HEK293 (cell line): ENCODE data around the gene NUDT21.

Experiments used
- CTCF ChIA-PET: fragments of 350-600 bp; formaldehyde crosslinking; extraction: SDS; loops from one replicate; lab custom pipeline; 2021; ENCODE audit warnings: antibody characterized with exemption; lab: Yijun Ruan, JAX
- POLR2A ChIA-PET: fragments of 300-600 bp; formaldehyde crosslinking; extraction: SDS; loops from one replicate; lab custom pipeline; 2020; ENCODE audit warnings: antibody characterized with exemption, inconsistent platforms; lab: Yijun Ruan, JAX
- H3K27ac ChIP-seq: fragments of 200-500 bp; sonication (Bioruptor generic); 2 replicates; pipeline ENCODE4 v1.5.1; 2014; ENCODE audit warnings: low read depth, low read length, control low read depth, inconsistent platforms; ENCODE audit errors: extremely low read depth
- H3K36me3 ChIP-seq, 2 experiments: fragments of 200-500 bp in 1 of 2; sonication (Bioruptor generic) in 1 of 2; 1 replicate in 1 of 2; 2 replicates in 1 of 2; pipeline ENCODE4 v1.5.1; 2014 to 2017; ENCODE audit warnings: inconsistent platforms in 2 of 2, low read length in 2 of 2; ENCODE audit not compliant: control insufficient read depth in 2 of 2, insufficient read depth in 1 of 2
- H3K4me1 ChIP-seq: fragments of 200-500 bp; sonication (Bioruptor generic); 2 replicates; pipeline ENCODE4 v1.5.1; 2014; ENCODE audit warnings: mild to moderate bottlenecking, low read length, inconsistent platforms; ENCODE audit not compliant: control insufficient read depth, insufficient read depth
- H3K4me3 ChIP-seq: 2 replicates; pipeline ENCODE4 v1.5.1; 2011; ENCODE audit warnings: low read depth, mild to moderate bottlenecking, control low read depth, low read length, moderate library complexity
- H3K9me3 ChIP-seq: fragments of 200-500 bp; sonication (Bioruptor generic); 2 replicates; pipeline ENCODE4 v1.5.1; 2014; ENCODE audit warnings: low read depth, low read length, inconsistent platforms; ENCODE audit not compliant: control insufficient read depth, insufficient read depth
- FEZF1 ChIP-seq: fragments of 450-650 bp; formaldehyde crosslinking; IDR thresholded peaks from 2 replicates; pipeline ENCODE4 v1.5.1; 2016; ENCODE audit warnings: missing biosample characterization, missing genetic modification characterization
- KLF7 ChIP-seq: fragments of 450-650 bp; formaldehyde crosslinking; IDR thresholded peaks from 2 replicates; pipeline ENCODE4 v1.5.1; 2016; ENCODE audit warnings: missing biosample characterization, missing genetic modification characterization, borderline replicate concordance
- KLF9 ChIP-seq: fragments of 450-650 bp; formaldehyde crosslinking; IDR thresholded peaks from 2 replicates; pipeline ENCODE4 v1.5.1; 2016; ENCODE audit warnings: missing biosample characterization, missing genetic modification characterization, low read depth
- SCRT2 ChIP-seq: fragments of 450-650 bp; formaldehyde crosslinking; IDR thresholded peaks from 2 replicates; pipeline ENCODE4 v1.5.1; 2016; ENCODE audit warnings: missing biosample characterization, missing genetic modification characterization
- SP7 ChIP-seq: fragments of 450-650 bp; formaldehyde crosslinking; IDR thresholded peaks from 2 replicates; pipeline ENCODE4 v1.5.1; 2016; ENCODE audit warnings: missing biosample characterization, missing genetic modification characterization
- ZFHX2 ChIP-seq: fragments of 450-650 bp; formaldehyde crosslinking; conservative IDR thresholded peaks from 2 replicates; pipeline ENCODE4 v1.5.1; 2016; ENCODE audit warnings: missing biosample characterization, missing genetic modification characterization
- ZIC2 ChIP-seq: fragments of 450-650 bp; formaldehyde crosslinking; IDR thresholded peaks from 2 replicates; pipeline ENCODE4 v1.5.1; 2016; ENCODE audit warnings: missing biosample characterization, missing genetic modification characterization
- ZNF350 ChIP-seq: fragments of 450-650 bp; formaldehyde crosslinking; IDR thresholded peaks from 2 replicates; pipeline ENCODE4 v1.5.0; 2017; ENCODE audit warnings: missing biosample characterization, mild to moderate bottlenecking, missing genetic modification characterization
- ZNF366 ChIP-seq: fragments of 450-650 bp; formaldehyde crosslinking; conservative IDR thresholded peaks from 2 replicates; pipeline ENCODE4 v1.5.1; 2016; ENCODE audit warnings: missing biosample characterization, missing genetic modification characterization
- ZNF510 ChIP-seq: fragments of 450-650 bp; formaldehyde crosslinking; IDR thresholded peaks from 2 replicates; pipeline ENCODE4 v1.5.1; 2018; ENCODE audit warnings: mild to moderate bottlenecking, missing genetic modification characterization, missing biosample characterization; ENCODE audit not compliant: insufficient replicate concordance
- ZNF544 ChIP-seq: fragments of 450-650 bp; formaldehyde crosslinking; IDR thresholded peaks from 2 replicates; pipeline ENCODE4 v1.5.0; 2017; ENCODE audit warnings: missing biosample characterization, missing genetic modification characterization
- ZNF585B ChIP-seq: fragments of 450-650 bp; formaldehyde crosslinking; IDR thresholded peaks from 2 replicates; pipeline ENCODE4 v1.5.1; 2016; ENCODE audit warnings: missing biosample characterization, missing genetic modification characterization
- ZNF626 ChIP-seq: fragments of 450-650 bp; sonication (Bioruptor Pico); formaldehyde crosslinking; IDR thresholded peaks from 2 replicates; pipeline ENCODE4 v1.5.1; 2018; ENCODE audit warnings: missing biosample characterization, missing genetic modification characterization, inconsistent platforms
- ZNF664 ChIP-seq: fragments of 450-650 bp; formaldehyde crosslinking; IDR thresholded peaks from 2 replicates; pipeline ENCODE4 v1.5.1; 2016; ENCODE audit warnings: missing biosample characterization, missing genetic modification characterization
- ZNF76 ChIP-seq: fragments of 450-650 bp; formaldehyde crosslinking; IDR thresholded peaks from 2 replicates; pipeline ENCODE4; 2016; ENCODE audit warnings: low read depth, missing biosample characterization, missing genetic modification characterization, borderline replicate concordance
- ZNF830 ChIP-seq: fragments of 450-650 bp; IDR thresholded peaks from 2 replicates; pipeline ENCODE4 v1.5.0; 2018; ENCODE audit warnings: missing biosample characterization, missing genetic modification characterization, low read depth, mild to moderate bottlenecking, moderate library complexity
- ZNF843 ChIP-seq: fragments of 450-650 bp; formaldehyde crosslinking; IDR thresholded peaks from 2 replicates; pipeline ENCODE4 v1.5.1; 2016; ENCODE audit warnings: missing biosample characterization, missing genetic modification characterization
- TF ChIP-seq, protein P1 (sequence below): fragments of 450-650 bp; formaldehyde crosslinking; IDR thresholded peaks from 2 replicates; pipeline ENCODE4 v1.5.1; 2016; ENCODE audit warnings: missing biosample characterization, missing genetic modification characterization
- TF ChIP-seq, protein P2 (sequence below): fragments of 450-650 bp; formaldehyde crosslinking; IDR thresholded peaks from 2 replicates; pipeline ENCODE4 v1.5.1; 2017; ENCODE audit warnings: missing biosample characterization, missing genetic modification characterization

The NUDT21 gene

GRCh38 chr16:56478281-56479049 is 27.3 kb upstream of the NUDT21 start (continued):
- TF ChIP-seq ZNF843 (tag by site-specific recombination) = peak; percentile 26; the same call in 1 of the 2 replicates
- 0 out of 2 replicates have a peak, but pooled peaks have one; percentile 19 for TF ChIP-seq ZNF626
- peak; percentile 99 for TF ChIP-seq ZNF664 (tag by site-specific recombination)
- TF ChIP-seq, protein P1, sequence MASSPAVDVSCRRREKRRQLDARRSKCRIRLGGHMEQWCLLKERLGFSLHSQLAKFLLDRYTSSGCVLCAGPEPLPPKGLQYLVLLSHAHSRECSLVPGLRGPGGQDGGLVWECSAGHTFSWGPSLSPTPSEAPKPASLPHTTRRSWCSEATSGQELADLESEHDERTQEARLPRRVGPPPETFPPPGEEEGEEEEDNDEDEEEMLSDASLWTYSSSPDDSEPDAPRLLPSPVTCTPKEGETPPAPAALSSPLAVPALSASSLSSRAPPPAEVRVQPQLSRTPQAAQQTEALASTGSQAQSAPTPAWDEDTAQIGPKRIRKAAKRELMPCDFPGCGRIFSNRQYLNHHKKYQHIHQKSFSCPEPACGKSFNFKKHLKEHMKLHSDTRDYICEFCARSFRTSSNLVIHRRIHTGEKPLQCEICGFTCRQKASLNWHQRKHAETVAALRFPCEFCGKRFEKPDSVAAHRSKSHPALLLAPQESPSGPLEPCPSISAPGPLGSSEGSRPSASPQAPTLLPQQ = peak; percentile 24; the same call in 1 of the 2 replicates
- no peak for TF ChIP-seq ZNF585B (tag by site-specific recombination)
- TF ChIP-seq ZNF544 (tag by site-specific recombination) = no peak
- peak; percentile 39; the same call in 1 of the 2 replicates for TF ChIP-seq ZNF366 (tag by site-specific recombination)
- no peak for TF ChIP-seq ZNF76

DNA sequence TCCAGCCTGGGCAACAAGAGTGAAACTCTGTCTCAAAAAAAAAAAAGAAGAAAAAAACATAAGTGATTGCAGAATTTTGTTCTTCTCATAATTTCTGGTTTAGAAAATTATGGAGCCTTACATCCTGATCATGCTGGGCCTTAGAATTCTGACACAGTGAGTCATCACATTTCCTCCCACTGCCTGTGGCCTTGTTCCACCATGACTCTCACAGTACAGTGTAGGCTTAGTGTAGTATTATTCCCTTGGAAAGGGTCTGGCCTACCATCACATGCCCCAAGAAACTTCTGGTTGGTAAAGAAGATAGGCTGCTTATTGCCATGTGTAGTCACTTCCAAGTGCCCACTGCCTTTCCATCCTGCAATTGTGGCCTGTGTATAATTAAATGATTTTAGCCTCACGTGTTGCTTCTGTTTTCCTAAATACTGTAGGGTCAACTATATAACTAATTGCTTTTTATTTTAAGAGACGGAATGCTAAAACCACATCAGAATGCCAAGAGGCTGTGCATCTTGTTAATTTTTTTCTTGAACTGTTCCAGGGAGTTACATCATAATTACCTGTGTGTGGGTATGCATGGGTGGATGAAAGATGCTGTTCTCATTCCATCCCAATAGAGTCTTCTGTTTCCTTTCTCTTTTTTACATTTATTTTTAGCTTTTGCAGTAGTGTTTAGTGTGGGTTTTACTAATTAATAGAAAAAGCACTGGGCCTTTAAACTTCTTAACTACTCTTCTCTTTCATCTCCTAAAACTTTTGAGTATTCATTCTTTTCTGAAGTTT is 26.2 kb upstream of the NUDT21 start:
- Histone ChIP-seq H3K36me3 (peaks cover 42 to 74% of the 10 kb centered on the region in 2 experiments), H3K27ac (no peak overlapping the region), H3K4me3 (no peak overlapping the region), H3K4me1 (peaks cover 6% of the 10 kb centered on the region), H3K9me3 (no peaks in the 10 kb centered on the region)
- TF ChIP-seq SCRT2 (tag by site-specific recombination) (peak; percentile 46; the same call in 1 of the 2 replicates), SP7 (0 out of 2 replicates have a peak, but pooled peaks have one; percentile 23), ZFHX2 (tag by site-specific recombination) (peak; percentile 24; the same call in 1 of the 2 replicates), KLF9 (tag by site-specific recombination) (no peak), ZNF830 (tag by site-specific recombination) (no peak)
- CTCF ChIA-PET = no interaction called here
- POLR2A ChIA-PET = no interaction called here

DNA sequence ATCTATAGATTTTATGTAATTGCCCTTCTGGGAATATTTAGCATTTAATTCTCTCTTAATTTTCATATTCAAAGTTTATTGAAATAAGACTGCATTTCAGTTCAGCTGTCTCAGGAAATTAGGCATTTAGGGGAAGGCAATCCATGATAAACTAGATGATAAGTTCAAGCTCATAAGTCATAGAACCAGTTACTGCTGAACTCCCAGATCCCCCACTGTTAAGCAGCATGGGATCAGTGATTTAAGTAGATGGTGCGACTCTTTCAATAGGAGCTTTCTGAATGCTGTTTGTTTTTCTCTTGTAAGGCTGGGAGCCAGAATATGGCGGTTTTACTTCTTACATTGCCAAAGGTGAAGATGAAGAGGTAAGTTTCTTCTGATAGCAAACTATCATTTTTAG is 24.1 kb upstream of the NUDT21 start:
- POLR2A ChIA-PET = no interaction called here
- CTCF ChIA-PET = no interaction called here
- TF ChIP-seq ZNF510 (tag by site-specific recombination) (no peak), ZNF350 (tag by site-specific recombination) (no peak), KLF7 (tag by site-specific recombination) (no peak), FEZF1 (peak; percentile 60), ZIC2 (tag by site-specific recombination) (peak; percentile 53)
- TF ChIP-seq, protein P2, sequence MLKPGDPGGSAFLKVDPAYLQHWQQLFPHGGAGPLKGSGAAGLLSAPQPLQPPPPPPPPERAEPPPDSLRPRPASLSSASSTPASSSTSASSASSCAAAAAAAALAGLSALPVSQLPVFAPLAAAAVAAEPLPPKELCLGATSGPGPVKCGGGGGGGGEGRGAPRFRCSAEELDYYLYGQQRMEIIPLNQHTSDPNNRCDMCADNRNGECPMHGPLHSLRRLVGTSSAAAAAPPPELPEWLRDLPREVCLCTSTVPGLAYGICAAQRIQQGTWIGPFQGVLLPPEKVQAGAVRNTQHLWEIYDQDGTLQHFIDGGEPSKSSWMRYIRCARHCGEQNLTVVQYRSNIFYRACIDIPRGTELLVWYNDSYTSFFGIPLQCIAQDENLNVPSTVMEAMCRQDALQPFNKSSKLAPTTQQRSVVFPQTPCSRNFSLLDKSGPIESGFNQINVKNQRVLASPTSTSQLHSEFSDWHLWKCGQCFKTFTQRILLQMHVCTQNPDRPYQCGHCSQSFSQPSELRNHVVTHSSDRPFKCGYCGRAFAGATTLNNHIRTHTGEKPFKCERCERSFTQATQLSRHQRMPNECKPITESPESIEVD (tag by site-specific recombination) = 0 out of 2 replicates have a peak, but pooled peaks have one; percentile 21
- H3K4me3 ChIP-seq = no peak overlapping the region
- no peaks in the 10 kb centered on the region; the same call in 1 of the 2 replicates for H3K4me1 ChIP-seq
- no peak overlapping the region for H3K27ac ChIP-seq
- H3K36me3 ChIP-seq = peaks cover 57 to 90% of the 10 kb centered on the region in 2 experiments
- H3K9me3 ChIP-seq = no peaks in the 10 kb centered on the region
